HG02610 (cell line): ENCODE results near the gene RIN1.

Source experiments
- ATAC-seq: cut with Tn5 transposase; IDR thresholded peaks from one replicate; pipeline ENCODE4 v1.9.1; 2021; ENCODE audit warnings: mild to moderate bottlenecking, moderate library complexity; ENCODE audit not compliant: unreplicated experiment

The RIN1 gene

GRCh38 chr11:66309475-66309874, 26.8 kb downstream of the RIN1 start:
- no peak for ATAC-seq

GRCh38 chr11:66302656-66303055, 33.6 kb downstream of the RIN1 start:
- no peak for ATAC-seq

- ATAC-seq, result no peak
Observed at GRCh38 chr11:66299186-66299585, 37.0 kb downstream of the RIN1 start.

- no peak for ATAC-seq
Observed at GRCh38 chr11:66297610-66298009, 38.6 kb downstream of the RIN1 start.

- no peak for ATAC-seq
Observed at GRCh38 chr11:66294626-66295620, 41.3 kb downstream of the RIN1 start.

- ATAC-seq, result no peak
Observed at GRCh38 chr11:66293777-66294625, 42.2 kb downstream of the RIN1 start.

- no peak for ATAC-seq
Observed at GRCh38 chr11:66293352-66293751, 42.9 kb downstream of the RIN1 start.

- ATAC-seq, result no peak
Observed at GRCh38 chr11:66292543-66293332, 43.5 kb downstream of the RIN1 start.

GRCh38 chr11:66291706-66292542, 44.3 kb downstream of the RIN1 start, which contains the start of gene TMEM151A:
TMEM151A (plus strand) TSS chr11:66291894; CDS start chr11:66292014, 120 bp downstream.
- ATAC-seq, result no peak

GRCh38 chr11:66291303-66291705, 44.9 kb downstream of the RIN1 start:
- ATAC-seq, result no peak

GRCh38 chr11:66290330-66290621, 46.0 kb downstream of the RIN1 start:
- no peak for ATAC-seq

GRCh38 chr11:66289548-66290329, 46.5 kb downstream of the RIN1 start:
- ATAC-seq, result peak; percentile 27

GRCh38 chr11:66288671-66289547, 47.3 kb downstream of the RIN1 start, which contains the start of gene YIF1A:
YIF1A (minus strand) TSS chr11:66289143; CDS start chr11:66288985, 158 bp downstream.
- ATAC-seq, result peak; percentile 91

- no peak for ATAC-seq
Observed at GRCh38 chr11:66287889-66288670, 48.2 kb downstream of the RIN1 start.

- ATAC-seq, result no peak
Observed at GRCh38 chr11:66287211-66287888, 48.9 kb downstream of the RIN1 start.

- no peak for ATAC-seq
Observed at GRCh38 chr11:66286699-66287098, 49.5 kb downstream of the RIN1 start.
